Duodenal mucosa (tissue), 2 donors: ENCODE measurements around the gene LFNG.
A peak's percentile ranks its signal among the peaks of the same experiment; 100 is the strongest.
"Not testable (repeated sequence)": the region's sequence is repeated elsewhere in the genome, so short reads cannot be mapped to it uniquely, and the experiment has no call there.

ENCODE experiments used
- H3K27ac ChIP-seq: one replicate; pipeline ENCODE4 v1.7.0; 2013; ENCODE audit warnings: low read depth, low read length
- H3K27me3 ChIP-seq, 2 donors: one replicate each; pipeline ENCODE4 v1.7.0; 2013; ENCODE audit warnings: low read length in 2 of 2, control low read depth in 1 of 2; ENCODE audit not compliant: insufficient read depth in 2 of 2, control insufficient read depth in 1 of 2
- H3K36me3 ChIP-seq, 2 donors: one replicate each; pipeline ENCODE4 v1.7.0; 2013; ENCODE audit warnings: low read length in 2 of 2, control low read depth in 1 of 2; ENCODE audit not compliant: insufficient read depth in 2 of 2, control insufficient read depth in 1 of 2
- H3K4me1 ChIP-seq, 2 donors: one replicate each; pipeline ENCODE4 v1.7.0; 2013; ENCODE audit warnings: low read length in 2 of 2, control low read depth in 1 of 2; ENCODE audit not compliant: insufficient read depth in 2 of 2, control insufficient read depth in 1 of 2
- H3K4me3 ChIP-seq, 2 donors: one replicate each; pipeline ENCODE4 v1.7.0; 2013; ENCODE audit warnings: low read length in 2 of 2, low read depth in 1 of 2
- H3K9ac ChIP-seq, 2 donors: one replicate each; pipeline ENCODE4 v1.7.0; 2013; ENCODE audit warnings: low read length in 2 of 2, low read depth in 1 of 2
- H3K9me3 ChIP-seq, 2 donors: one replicate each; pipeline ENCODE4 v1.7.0; 2013; ENCODE audit warnings: low read length in 2 of 2, control low read depth in 1 of 2; ENCODE audit not compliant: control insufficient read depth in 1 of 2

LFNG gene

GRCh38 chr7:2530071-2530987 is 10.8 kb downstream of the LFNG start:
- Histone ChIP-seq H3K9me3 (no peaks in the 10 kb centered on the region), H3K4me1 (peaks cover 50 to 53% of the 10 kb centered on the region in 2 donors), H3K27me3 (no peaks in the 10 kb centered on the region), H3K9ac (peak overlapping the region in 1 of 2 donors; percentile 23), H3K27ac (peak overlapping the region; percentile 56), H3K36me3 (peaks cover 24 to 31% of the 10 kb centered on the region in 2 donors), H3K4me3 (peak overlapping the region; percentile 5 to 7)

DNA sequence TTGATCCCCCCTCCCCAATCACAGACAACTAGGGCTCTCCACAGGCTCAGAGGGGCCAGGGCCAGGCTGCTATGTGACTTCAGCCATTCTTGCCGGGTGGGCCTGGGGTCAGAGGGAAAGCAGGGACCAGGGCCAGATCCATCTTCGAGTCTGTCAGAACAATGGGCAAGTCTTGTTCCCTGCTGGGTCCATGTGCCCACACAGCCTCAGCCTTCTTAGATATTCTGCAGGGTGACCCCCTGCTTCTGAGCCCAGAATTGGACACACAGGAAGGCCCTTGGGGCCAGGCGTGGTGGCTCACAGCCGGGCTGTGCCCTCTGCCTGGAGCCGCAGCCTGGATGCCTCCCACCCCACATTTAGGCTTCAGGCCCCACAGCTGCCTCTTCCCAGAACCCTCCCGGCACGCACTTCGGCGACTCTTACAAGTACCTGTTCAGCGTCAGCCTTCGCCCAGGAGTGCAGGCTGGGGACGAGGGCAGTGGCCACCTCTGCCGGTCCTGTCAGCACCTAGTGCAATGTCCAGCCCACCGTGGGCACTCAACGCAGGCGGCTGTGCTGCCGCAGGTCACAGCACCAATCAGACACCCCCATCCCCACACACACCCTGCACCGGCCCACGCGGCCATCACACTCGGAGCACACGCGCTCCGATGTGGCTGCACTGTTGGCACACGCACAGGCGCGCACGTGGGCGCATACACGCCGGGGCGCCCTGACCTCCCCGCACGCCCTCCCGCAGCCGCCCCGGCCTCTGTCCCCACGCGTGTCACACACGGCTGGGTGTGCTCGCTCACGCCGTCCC is 11.6 kb downstream of the LFNG start:
- H3K27ac ChIP-seq, H3K27me3 ChIP-seq, H3K9me3 ChIP-seq: not testable (repeated sequence)
- Histone ChIP-seq H3K4me1 (peaks cover 42 to 45% of the 10 kb centered on the region in 2 donors), H3K9ac (peak overlapping the region in 1 of 2 donors; percentile 23), H3K36me3 (peaks cover 16 to 22% of the 10 kb centered on the region in 2 donors), H3K4me3 (peak overlapping the region; percentile 5 to 7)

GRCh38 chr7:2531796-2532110 is 12.2 kb downstream of the LFNG start:
- not testable (repeated sequence) for H3K27ac ChIP-seq, H3K9me3 ChIP-seq, H3K27me3 ChIP-seq, H3K9ac ChIP-seq, H3K4me3 ChIP-seq
- Histone ChIP-seq H3K4me1 (peaks cover 36 to 40% of the 10 kb centered on the region in 2 donors), H3K36me3 (peaks cover 13 to 17% of the 10 kb centered on the region in 2 donors)

DNA sequence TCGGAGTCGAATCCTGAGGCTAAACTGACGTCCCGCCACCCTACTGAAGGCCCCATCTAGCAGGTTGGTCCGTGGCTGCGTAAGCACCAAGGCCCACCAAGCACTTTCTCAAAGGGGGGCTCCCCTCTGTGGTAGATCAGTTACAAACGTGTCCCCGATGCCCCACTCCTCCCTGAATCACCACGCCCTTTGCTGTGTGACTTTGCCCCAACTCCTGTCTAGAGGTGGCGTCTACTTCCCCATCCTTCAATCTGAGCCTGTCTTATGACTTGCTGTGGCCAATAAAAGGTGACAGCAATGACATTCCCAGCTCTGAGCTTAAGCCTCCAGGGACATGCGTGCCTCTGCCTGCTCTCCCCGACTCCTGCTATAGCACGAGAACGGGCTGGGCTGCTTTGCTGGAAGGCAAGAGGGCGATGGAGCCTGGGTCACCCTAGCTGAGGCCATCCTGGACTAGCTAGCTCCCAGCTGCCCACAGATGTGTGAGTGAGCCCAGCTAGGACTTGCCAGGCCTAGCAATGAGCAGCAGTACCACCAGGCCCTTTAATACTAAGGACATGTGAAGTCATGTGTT is 12.7 kb downstream of the LFNG start:
- not testable (repeated sequence) for H3K27me3 ChIP-seq, H3K4me3 ChIP-seq
- peaks cover 32 to 35% of the 10 kb centered on the region in 2 donors for H3K4me1 ChIP-seq

DNA sequence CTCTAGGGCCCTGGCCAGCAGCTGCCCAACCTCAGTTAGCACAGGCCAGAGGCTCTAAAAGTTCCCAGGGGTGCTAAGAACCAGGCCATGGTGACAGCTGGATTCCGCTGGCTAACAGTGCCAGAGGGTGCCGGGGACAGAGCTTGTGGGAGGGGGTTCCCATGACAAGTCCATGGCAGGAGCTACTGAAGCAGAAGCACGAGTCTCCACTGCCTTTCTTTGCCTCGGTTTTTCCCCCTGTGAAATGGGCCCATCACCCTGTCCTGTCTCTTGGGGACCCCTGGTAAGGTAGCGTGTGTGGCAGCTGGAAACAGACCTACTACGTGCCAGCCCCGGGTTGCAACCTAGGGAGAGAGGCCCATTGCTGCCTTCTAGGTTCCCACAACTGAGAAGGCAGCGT is 13.2 kb downstream of the LFNG start:
- not testable (repeated sequence) for H3K27me3 ChIP-seq, H3K36me3 ChIP-seq, H3K27ac ChIP-seq, H3K4me3 ChIP-seq, H3K9me3 ChIP-seq, H3K9ac ChIP-seq
- peaks cover 26 to 29% of the 10 kb centered on the region in 2 donors for H3K4me1 ChIP-seq

More for the DNA sequence above, 12.7 kb downstream of the LFNG start:
- peaks cover 8 to 11% of the 10 kb centered on the region in 2 donors for H3K36me3 ChIP-seq
- not testable (repeated sequence) for H3K9me3 ChIP-seq, H3K27ac ChIP-seq, H3K9ac ChIP-seq

DNA sequence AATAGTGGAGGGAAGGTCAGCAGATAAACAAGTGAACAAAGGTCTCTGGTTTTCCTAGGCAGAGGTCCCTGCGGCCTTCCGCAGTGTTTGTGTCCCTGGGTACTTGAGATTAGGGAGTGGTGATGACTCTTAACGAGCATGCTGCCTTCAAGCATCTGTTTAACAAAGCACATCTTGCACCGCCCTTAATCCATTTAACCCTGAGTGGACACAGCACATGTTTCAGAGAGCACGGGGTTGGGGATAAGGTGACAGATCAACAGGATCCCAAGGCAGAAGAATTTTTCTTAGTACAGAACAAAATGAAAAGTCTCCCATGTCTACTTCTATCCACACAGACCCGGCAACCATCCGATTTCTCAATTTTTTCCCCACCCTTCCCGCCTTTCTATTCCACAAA is 14.0 kb downstream of the LFNG start:
- Histone ChIP-seq H3K4me1 (peaks cover 20 to 22% of the 10 kb centered on the region in 2 donors), H3K36me3 (peaks cover 3 to 11% of the 10 kb centered on the region in 2 donors)
- not testable (repeated sequence) for H3K27ac ChIP-seq, H3K9me3 ChIP-seq, H3K9ac ChIP-seq, H3K4me3 ChIP-seq, H3K27me3 ChIP-seq

DNA sequence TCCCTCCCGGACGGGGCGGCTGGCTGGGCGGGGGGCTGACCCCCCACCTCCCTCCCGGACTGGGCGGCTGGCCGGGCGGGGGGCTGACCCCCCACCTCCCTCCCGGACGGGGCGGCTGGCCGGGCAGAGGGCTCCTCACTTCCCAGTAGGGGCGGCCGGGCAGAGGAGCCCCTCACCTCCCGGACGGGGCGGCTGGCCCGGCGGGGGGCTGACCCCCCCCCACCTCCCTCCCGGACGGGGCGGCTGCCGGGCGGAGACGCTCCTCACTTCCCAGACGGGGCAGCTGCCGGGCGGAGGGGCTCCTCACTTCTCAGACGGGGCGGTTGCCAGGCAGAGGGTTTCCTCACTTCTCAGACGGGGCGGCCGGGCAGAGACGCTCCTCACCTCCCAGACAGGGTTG is 14.6 kb downstream of the LFNG start:
- H3K4me1 ChIP-seq = peaks cover 13 to 16% of the 10 kb centered on the region in 2 donors
- H3K27me3 ChIP-seq, H3K9me3 ChIP-seq, H3K27ac ChIP-seq, H3K9ac ChIP-seq, H3K4me3 ChIP-seq: not testable (repeated sequence)
- peaks cover 0 to 14% of the 10 kb centered on the region in 2 donors for H3K36me3 ChIP-seq

GRCh38 chr7:2535872-2536627 is 16.5 kb downstream of the LFNG start:
- peaks cover 4 to 31% of the 10 kb centered on the region in 2 donors for H3K36me3 ChIP-seq
- not testable (repeated sequence) for H3K9ac ChIP-seq, H3K4me3 ChIP-seq, H3K27me3 ChIP-seq, H3K27ac ChIP-seq, H3K4me1 ChIP-seq, H3K9me3 ChIP-seq

- Histone ChIP-seq H3K9me3 (no peaks in the 10 kb centered on the region), H3K27me3 (no peaks in the 10 kb centered on the region), H3K27ac (no peak overlapping the region), H3K9ac (no peak overlapping the region), H3K36me3 (peaks cover 16 to 48% of the 10 kb centered on the region in 2 donors), H3K4me1 (no peaks in the 10 kb centered on the region), H3K4me3 (no peak overlapping the region)
Measured at GRCh38 chr7:2537981-2538851, 18.6 kb downstream of the LFNG start.
